GM21717 (cell line): ENCODE results near the gene WNT5A.

Source experiments
- ATAC-seq: cut with Tn5 transposase; IDR thresholded peaks from one replicate; pipeline ENCODE4 v1.9.1; 2021; ENCODE audit warnings: mild to moderate bottlenecking, moderate library complexity; ENCODE audit not compliant: unreplicated experiment

WNT5A gene

DNA sequence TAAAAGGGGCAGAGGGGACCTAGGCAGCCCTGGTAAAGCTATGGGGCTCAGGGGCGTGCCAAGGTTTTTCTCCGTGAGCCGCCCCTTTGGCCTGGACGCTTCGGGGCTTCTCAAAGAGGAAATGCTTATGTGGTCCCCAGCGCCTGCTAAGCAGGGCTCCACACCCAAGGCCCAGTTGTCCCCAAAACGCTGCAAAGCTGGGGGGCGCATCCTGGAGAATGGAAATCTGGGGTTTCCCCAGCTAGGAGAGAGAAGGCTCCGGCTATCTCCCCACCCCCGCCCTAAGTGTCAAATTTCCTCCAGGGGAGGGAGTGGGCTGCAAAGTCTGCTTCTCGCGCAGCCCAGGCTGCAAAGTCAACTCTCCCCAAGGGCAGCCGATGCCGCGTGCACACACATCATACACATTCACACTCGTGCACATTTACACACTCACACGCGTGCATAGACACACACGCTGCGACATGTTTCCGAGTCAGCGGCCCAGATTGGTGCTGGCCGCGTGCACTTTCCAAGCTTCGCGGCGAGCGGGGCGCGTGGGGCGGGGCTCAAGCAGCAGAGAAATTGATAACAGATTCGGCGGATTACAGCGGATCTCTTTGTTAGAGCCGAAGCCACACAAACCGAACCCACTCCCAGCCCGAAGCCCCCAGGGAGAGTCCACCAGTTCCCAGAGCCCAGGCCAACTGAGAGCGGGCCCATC, 4.5 kb downstream of the WNT5A start:
- no peak for ATAC-seq

DNA sequence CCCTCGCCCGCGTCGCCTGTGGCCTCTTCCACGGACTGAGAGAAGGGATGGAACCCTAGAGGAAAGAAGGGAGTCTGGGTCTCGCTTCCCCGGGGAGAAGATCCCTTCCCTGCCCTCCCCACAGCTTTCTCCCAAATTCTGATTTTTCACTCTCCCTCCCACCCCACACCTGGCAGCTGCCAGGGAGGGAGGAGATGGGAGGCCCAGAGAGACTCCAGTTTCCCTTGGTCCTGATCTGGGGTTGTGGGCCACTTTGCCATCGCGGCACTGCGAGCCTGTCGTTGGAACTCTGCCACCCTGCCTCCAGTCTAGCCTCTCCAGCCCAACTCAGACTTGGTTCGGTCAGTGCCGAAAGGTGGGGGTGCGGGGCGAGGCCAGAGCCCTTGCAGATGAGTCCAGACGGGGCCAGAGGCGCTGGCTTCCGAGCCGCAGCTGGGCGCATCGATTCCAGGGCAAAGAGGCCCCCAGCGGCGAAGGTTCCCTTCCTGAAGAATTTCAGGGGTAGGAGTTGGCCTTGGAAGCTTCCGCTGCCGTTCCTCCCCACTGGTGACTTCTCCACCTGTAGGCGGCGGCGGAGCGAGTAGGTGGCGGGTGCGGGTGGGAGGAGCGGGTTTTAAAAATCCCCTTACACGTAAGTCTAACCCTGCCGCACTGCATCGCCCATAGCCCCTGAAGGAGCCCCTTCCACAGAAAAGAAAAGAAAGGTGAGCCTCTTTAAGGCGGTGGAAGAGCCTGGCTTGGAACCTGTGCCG, 5.2 kb downstream of the WNT5A start:
- no peak for ATAC-seq

DNA sequence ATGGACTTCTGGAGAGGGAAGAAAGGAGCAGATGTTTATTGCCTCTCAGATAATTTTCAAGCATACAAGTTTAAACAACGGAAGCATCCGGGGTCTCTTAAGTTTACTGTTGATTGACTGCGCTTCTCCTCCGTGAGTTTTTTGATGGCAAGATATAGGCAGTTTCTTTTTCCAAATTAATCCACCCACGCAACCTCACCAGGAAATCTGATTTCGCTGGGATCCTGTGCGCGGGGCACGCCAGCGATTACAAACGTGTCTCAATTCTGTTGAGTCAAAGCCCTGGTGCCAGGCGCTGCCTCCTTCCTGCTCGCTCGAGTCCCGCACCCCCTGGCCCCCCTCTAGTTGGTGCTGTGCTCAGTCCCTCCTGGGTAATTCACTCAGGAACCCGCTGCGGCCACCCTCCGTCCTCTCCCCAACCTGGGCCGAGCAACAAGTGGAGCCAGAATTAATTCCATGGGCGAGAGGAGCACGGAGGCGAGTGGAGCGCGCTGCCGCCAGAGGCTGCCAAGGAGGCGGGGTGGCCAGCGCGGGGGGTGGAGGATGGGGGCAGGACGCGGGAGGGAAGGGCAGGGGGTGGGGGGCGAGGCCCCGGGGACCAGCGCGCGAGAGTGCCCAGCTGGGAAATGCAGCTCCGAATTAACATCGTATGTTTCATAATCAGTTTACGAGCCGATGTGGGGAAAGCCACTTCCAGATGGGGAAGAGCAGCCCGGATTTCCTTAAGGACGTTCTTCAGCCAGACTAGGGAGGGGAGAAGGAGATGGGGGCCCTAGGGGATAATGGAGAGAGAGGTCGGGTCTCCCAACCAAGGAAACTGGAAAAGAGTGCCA, 6.0 kb downstream of the WNT5A start:
- ATAC-seq = no peak

DNA sequence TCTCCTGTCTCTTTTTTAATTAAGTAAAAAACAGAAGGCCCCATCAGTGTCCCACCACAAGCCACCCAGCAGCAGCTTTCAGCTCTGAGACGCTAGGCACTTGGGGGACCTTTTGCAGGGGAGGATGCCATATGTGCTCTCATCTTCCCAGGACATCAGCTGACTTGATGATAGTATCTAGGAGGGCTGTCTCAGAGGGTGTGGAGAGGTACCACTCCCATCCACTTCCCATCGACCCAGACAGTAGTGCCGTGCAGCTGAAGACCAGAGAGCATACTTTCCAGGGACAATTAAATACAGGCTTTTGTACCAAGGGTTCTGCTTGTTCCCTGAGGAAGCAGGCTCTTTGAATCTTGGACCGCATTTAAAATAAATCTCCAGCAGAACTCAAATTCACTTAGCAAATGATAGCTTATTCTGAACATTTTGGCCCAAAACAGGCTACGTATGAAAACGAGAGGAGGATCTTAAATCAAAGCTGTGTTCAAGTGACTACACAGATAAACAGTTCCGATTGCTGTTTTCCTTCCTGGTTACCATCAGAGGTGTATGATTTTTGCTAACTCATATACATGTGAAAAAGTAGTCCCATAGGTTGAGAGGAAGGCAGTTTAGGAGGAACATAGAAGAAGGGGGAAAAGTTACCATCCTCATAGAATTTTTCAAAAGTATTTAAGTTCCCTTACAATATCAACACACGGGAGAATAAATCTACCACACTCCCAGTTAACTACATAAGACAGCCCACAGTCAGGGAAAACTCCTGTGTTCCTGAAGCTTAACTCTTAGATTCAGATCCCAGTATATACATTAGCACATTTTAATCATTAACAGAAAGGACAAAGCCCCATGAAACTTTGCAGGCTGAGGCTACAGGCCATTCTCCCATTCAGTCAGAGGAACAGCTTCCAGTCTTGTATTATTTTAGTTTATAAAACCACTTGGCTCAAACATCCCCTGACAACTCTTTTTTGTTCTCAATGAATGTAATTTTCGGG, 9.5 kb downstream of the WNT5A start:
- ATAC-seq = no peak

DNA sequence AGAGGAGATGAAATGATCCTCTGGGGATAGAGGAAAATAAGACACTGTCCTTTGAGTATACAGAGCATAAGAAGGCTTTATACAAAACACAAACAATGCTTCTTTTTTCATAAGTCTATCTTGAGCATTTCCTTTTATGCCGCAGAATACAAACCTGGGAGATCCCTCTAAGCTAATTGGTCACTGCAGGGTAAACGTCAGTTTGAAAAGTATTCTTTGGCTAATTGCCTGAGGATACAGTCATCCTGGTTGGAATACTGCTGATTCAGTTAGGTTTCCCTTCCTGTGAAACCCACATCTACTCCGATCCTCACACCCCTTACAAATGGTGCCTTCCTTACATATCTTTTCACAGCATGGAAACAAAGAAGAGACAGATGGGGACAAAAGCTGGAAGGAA, 10.6 kb downstream of the WNT5A start:
- no peak for ATAC-seq

DNA sequence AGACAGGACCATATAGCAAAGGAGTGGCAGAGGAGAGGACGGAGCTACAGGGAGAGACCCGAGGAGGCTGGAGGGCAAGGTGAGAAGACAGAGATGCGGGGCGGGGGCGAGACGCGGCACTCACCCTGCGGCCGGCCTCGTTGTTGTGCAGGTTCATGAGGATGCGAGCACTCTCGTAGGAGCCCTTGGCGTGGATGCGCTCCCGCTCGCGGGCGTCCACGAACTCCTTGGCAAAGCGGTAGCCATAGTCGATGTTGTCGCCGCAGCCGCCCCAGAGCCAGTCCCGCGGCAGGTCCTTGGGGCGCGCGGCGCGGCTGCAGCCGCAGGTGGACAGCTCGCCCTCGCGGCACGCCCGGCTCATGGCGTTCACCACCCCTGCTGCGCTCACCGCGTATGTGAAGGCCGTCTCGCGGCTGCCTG, 12.9 kb downstream of the WNT5A start:
- no peak for ATAC-seq

DNA sequence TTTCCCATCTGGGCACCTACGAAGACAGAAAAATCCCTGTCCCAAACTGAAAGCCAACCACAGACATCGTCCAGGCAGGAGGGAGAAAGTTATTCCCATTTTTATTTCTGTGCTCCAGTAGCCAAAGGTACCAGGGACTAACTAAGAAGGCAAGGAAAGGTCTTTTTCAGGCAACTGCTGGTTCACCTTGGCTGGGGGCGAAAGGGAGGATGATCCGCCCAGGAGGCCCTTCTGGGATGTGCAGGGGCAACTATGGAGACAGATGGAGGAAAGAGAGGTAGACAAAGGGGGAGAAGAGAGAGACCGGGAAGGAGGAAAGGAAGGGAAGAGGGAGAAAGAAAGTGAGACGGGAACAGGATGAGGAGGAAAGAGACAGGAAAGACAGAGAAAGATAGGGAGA, 13.3 kb downstream of the WNT5A start:
- no peak for ATAC-seq

DNA sequence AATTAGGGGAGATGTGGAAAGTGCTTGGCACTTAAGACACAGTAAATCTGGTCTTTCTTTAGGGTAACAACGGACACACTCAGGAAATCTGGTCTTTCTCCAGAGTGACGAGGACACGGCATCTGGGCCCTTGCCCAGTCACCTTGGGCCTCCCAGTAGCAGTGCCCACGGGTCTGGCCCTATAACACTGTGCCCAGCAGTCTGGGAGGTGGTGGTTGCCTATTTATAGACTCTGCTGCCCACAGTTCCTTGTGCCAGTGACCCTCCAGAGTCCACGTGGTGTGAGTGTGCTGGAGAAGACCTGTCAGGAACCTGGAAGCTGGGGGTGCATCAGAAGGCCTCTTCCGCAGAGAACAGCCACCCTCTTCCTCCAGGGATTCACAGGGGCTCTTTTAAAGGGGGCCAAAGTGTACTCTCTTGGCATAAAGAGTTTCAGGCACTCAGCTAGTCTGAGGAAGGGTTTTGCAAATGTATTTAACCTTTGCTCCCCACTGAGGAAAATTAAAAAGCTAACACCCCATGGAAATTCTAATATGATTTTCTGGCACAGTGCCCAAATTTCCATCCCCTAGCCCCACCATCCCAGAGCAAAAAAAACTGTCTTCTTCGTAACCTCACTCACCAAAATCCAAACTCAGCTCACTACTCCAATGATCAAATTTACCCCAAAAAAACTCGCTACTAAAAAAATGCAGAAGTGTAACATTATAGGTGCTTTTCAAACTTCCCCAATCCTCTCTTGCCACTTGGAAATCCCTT, 15.4 kb downstream of the WNT5A start:
- ATAC-seq = no peak

DNA sequence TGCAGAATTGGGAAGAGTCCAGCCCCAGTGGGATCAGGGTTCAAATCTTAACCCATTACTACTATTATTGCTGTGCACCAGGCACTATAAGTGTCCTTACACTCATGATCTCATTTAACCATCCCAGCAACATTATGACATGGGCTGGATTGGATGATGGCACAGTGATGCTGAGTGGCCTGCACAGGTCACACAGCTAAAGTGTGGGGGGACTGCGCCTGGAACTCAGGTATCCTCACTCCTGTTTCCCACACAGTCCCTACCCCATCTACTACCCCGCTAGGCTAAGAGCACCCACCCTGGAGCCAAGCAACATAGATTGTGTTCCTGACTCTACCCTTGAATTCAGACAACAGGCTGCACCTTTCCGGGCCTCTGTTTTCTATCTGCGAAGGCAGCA, 16.0 kb downstream of the WNT5A start:
- ATAC-seq = no peak

DNA sequence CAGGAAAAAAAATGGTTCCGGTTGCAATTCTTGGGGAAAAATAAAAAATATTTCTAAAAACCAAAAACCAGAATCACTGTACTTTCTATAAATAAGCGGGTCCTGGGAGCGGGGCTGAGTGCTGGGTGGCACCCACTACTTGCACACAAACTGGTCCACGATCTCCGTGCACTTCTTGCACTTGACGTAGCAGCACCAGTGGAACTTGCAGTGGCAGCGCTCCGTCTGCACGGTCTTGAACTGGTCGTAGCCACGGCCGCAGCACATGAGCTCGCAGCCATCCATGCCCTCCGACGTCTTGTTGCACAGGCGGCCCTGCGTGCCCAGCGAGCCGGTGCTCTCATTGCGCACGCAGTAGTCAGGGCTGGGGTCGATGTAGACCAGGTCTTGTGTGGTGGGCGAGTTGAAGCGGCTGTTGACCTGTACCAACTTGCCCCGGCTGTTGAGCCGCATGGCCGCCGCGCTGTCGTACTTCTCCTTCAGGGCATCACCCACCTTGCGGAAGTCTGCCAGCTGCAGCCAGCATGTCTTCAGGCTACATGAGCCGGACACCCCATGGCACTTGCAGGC, 17.1 kb downstream of the WNT5A start:
- no peak for ATAC-seq

DNA sequence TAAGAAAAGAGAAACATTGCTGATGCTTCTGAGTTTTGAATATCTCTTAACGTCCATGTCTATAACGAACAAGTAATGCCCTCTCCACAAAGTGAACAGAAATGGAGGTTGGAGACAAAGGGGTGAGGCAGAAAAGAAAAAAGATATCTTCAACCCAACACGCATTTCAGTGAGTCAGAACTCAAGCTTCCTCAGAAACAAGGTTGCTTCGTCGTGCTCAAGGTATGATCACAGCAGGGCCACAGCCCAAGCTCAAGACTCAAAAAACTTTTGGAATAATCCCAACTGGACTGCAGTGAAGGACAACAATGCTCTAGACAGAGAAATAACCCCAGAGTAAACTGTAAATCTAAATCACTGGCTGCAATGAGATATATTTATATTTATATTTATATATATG, 18.9 kb downstream of the WNT5A start:
- no peak for ATAC-seq

DNA sequence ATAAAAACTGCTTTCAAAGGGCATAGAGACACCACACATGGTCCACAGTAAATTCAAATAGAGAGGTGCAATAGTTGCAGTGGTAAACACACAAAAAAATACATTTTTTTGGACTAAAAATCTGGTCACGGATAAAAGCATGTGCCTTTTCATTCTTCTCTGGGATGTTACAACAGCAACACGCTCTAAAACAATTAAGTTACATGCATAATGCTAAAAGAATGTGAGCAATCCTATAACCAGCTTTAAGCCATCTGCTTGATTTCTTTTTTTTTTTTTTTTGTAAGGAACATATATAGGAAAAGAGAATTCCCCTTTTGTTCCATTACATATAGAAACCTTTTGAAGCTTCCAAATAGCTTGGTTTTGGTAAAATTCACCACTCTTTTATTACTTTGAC, 20.0 kb downstream of the WNT5A start:
- ATAC-seq = no peak

DNA sequence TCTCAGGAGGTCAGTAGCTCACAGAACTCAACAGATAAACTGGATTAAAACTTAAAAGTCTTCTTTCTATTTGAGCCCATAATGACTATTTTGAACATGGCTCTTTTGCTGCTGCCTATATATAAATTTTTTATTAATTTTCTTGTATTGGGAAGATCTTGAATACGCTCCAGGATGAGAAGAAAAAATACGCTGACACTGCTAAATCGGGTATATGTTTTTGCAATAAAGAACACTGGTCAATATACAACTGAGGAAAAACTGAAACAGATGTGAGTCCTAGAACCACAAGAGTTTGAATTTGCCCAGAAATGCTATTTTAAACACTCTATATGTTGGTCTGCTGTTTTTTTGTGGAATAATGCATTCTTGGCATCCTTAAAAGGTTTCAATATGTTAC, 20.6 kb downstream of the WNT5A start:
- ATAC-seq = no peak

DNA sequence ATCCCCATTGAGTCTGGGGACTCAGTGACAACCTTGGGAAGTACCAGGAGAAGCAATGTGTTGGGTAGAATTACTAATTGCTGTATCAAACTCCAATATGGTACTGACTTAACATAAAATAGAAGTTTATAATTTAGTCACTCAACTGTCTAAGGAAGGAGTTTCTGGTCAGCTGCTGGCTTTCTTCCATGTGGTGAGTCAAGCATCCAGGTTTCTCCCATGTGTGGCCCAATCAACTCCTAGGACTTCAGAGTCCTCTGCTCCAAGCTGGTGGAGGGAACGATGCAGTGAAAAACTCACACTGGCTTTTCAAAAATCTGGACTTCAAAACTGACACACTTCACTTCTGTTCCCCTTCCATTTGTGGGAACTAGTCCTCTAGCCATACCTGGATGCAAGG, 25.2 kb downstream of the WNT5A start:
- no peak for ATAC-seq

DNA sequence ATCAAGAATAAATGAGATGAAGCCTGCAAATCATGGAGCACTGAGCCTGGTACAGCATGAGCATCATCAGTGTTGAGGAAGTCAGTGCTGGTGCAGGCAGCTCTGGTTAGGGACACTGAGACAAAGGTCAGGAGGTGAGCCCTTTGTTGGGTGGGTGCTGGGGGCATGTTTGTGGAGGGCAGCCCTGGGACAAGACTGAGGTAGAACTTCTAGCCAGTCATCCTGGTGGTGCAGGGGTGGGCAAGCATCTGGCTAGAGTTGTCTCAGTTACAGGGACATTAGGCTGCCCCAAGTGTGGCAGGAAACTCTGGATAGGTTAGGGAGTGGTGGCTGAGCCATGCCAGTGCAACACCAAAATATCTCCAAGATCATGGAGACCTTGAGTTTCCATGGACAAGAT, 27.3 kb downstream of the WNT5A start:
- ATAC-seq = no peak

DNA sequence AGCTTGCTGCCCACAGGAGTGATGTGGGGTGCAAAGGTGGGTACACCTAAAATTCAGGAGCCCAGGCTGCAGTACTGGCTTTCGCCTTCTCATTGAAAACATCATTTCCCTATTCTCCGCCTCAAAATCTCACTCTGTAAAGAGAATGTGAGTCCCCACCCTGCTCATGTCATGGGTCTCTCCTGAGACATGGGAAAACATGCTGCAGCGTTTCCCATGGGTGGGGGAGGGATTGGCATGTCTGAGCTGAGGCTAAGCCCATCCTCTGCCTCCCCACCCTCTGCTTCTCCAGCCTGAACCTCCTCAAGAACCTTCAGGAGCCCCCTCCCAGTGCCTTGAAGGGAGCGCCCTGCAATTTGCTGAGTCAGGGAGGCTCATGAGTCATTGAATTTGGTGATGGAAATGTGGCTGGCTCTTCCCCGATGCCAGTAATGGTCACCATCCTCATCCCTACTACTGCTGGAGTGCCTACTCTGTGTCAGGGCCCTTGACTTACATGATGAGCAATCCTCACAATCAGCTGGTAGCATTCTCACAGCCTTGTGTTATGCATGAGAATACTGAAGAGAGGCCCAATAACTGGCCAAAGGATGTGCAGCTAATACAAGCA, 28.8 kb downstream of the WNT5A start:
- no peak for ATAC-seq

DNA sequence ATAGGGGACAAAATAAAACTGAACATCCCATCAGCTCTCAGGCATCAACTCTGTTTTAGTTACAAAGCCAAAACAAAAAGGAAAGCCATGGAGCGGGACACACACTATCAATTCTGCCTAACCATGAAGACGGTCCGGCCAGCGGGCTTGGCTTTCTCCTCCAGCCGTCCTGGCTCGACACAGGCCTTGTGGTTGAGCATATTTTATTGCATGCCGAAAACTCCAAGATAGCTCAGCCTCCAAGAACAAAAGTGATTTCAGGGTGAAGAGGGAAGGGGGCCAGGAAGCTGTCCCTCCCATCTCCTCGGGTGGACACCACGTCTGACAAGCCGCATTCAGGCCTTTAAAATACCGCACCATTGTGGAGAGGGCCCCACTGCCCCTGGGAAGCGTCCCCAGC, 31.2 kb downstream of the WNT5A start:
- no peak for ATAC-seq

DNA sequence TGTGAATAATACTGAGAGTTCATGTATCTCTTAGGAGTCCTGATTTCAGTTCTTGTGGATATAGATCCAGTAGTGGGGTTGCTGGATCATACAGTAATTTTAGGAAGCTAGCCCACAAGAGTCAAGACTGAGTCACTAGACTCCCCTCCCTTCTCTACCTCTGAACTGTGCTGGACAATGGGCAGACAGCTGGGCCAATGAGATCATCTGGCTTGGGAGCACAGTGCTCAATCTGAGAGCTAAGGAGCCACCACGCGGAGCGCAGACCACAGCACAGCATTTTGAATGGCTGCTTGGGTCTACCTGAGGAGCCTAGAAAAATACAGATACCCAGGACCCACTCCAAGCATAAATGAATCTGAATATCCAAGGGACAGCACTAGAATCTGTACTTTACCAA, 32.5 kb downstream of the WNT5A start:
- ATAC-seq = no peak

DNA sequence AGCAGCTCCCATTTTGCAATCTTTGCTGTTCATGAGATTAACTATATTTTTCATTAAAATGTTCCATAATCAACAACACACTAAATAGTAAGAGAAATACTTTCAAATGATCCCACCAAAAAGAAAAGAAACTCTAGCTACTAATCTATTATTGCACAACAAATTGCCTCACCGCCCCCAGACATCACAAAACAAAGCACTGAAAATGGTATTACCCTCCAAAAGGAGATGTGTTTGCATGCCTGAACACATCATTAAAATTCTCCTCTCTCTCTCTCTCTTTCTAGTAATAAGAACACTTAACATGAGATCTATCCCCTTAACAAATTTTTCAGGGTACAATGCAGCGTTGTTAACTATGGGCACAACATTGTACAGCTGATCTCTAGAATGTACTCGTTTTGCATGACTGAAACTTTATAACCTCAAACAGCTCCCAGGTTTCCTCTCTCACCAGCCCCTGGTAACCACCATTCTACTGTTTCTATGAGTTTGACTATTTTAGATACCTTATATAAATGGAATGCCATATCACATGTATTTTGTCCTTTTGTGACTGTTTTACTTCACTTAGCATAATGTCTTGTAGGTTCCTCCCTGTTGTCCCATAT, 33.1 kb downstream of the WNT5A start:
- no peak for ATAC-seq
